Uterus (tissue), 2 donors: ENCODE measurements around the gene PEX5L.

Source experiments
- POLR2A ChIP-seq, 2 donors: fragments of 450-650 bp; IDR thresholded peaks; one replicate each; pipeline ENCODE4 v1.6.1; 2016; ENCODE audit warnings: antibody characterized with exemption in 2 of 2, mild to moderate bottlenecking in 1 of 2, moderate library complexity in 1 of 2
- TF ChIP-seq, protein P1 (sequence below), 4 experiments: fragments of 200-600 bp in 2 of 4; fragments of 450-650 bp in 2 of 4; sonication (generic) in 2 of 4; IDR thresholded peaks; one replicate each; pipeline ENCODE4 v1.5.1; 2016 to 2019; ENCODE audit warnings: antibody characterized with exemption in 4 of 4, mild to moderate bottlenecking in 2 of 4, moderate library complexity in 1 of 4

DNA sequence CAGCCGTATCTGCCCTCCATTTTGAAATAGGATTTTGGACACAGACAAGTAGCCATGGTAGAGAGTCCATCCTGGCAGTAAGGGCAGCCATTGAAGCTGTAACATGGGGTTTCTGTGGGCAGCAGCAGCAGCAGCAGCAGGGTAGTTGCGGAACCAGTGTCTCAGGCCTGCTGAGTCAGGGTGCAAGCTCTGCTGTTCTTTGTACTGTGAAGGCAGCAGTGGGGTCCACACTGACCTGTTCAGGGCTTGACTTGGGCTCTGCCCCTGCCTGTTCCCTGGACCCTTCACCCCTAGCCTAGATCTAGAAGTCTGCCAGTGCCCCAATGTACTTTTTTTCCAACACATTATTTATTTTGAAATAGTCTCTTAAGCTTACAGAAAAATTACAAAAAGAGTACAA is 9.7 kb downstream of the PEX5L start:
- TF ChIP-seq, protein P1, sequence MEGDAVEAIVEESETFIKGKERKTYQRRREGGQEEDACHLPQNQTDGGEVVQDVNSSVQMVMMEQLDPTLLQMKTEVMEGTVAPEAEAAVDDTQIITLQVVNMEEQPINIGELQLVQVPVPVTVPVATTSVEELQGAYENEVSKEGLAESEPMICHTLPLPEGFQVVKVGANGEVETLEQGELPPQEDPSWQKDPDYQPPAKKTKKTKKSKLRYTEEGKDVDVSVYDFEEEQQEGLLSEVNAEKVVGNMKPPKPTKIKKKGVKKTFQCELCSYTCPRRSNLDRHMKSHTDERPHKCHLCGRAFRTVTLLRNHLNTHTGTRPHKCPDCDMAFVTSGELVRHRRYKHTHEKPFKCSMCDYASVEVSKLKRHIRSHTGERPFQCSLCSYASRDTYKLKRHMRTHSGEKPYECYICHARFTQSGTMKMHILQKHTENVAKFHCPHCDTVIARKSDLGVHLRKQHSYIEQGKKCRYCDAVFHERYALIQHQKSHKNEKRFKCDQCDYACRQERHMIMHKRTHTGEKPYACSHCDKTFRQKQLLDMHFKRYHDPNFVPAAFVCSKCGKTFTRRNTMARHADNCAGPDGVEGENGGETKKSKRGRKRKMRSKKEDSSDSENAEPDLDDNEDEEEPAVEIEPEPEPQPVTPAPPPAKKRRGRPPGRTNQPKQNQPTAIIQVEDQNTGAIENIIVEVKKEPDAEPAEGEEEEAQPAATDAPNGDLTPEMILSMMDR (IDR thresholded peaks at IDR 0.05): no peak
- TF ChIP-seq POLR2A (IDR thresholded peaks at IDR 0.05): no peak
